DND-41 (cell line): ENCODE results near the gene CCDC3.

Source experiments
- CTCF ChIP-seq: IDR thresholded peaks from 2 replicates; pipeline ENCODE4 v1.5.1; 2012; ENCODE audit warnings: borderline replicate concordance, low read length, moderate library complexity, mild to moderate bottlenecking; ENCODE audit not compliant: poor library complexity, severe bottlenecking; ENCODE audit errors: extremely low read depth
- EZH2 ChIP-seq: IDR thresholded peaks from 3 replicates; pipeline ENCODE4 v1.6.1; 2012; ENCODE audit warnings: borderline replicate concordance, low read depth, mild to moderate bottlenecking, moderate library complexity, low read length, inconsistent platforms; ENCODE audit not compliant: severe bottlenecking

DNA sequence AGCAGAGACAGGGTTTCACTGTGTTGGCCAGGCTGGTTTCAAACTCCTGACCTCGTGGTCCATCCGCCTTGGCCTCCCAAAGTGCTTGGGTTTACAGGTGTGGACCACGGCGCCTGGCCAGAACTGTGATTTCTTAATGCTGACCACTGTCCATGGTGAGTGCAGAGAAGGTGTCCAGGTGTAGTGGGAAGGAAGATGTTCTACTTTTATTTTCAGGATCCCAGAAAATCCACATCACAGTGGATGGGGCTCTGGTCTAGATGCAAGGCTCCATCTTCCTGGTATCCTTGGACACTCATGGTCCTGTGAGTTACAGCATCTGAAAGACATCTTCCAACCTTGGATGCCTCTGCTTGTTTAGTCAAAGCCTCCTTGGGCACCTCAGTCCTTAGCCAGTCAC is 92.7 kb downstream of the CCDC3 start:
- no peak for TF ChIP-seq CTCF
- no peak for TF ChIP-seq EZH2
